ENCODE data around the gene TMEM87A.

- no peak for TF ChIP-seq POLR2AphosphoS5 (IDR thresholded peaks at IDR 0.05; ENCODE audit: borderline replicate concordance, low read depth, low read length)
- TF ChIP-seq EZH2 (IDR thresholded peaks at IDR 0.05), result no peak
Observed at GRCh38 chr15:42193383-42193782, 79.8 kb downstream of the TMEM87A start.

Data from SK-N-MC (cell line).